ENCODE data around the gene RAPGEF5.

Gene RAPGEF5

GRCh38 chr7:22393913-22394729, 37.2 kb upstream of the RAPGEF5 start:
- Histone ChIP-seq H3K4me3 (ENCODE audit: low read length) (no peak overlapping the region), H3K4me1 (ENCODE audit: insufficient read depth, low read length) (no peaks in the 10 kb centered on the region), H3K36me3 (ENCODE audit: insufficient read depth, low read length) (no peaks in the 10 kb centered on the region), H3K27me3 (ENCODE audit: insufficient read depth, low read length) (no peaks in the 10 kb centered on the region), H2AFZ (ENCODE audit: low read depth, low read length) (no peak overlapping the region), H3K9me3 (ENCODE audit: low read length) (no peaks in the 10 kb centered on the region)

- Histone ChIP-seq H2AFZ (ENCODE audit: low read depth, low read length) (no peak overlapping the region), H3K9me3 (ENCODE audit: low read length) (no peaks in the 10 kb centered on the region), H3K4me3 (ENCODE audit: low read length) (no peak overlapping the region), H3K27me3 (ENCODE audit: insufficient read depth, low read length) (no peaks in the 10 kb centered on the region), H3K36me3 (ENCODE audit: insufficient read depth, low read length) (no peaks in the 10 kb centered on the region), H3K4me1 (ENCODE audit: insufficient read depth, low read length) (no peaks in the 10 kb centered on the region)
Measured at GRCh38 chr7:22390516-22390915, 33.6 kb upstream of the RAPGEF5 start.

GRCh38 chr7:22389892-22390291, 32.9 kb upstream of the RAPGEF5 start:
- Histone ChIP-seq H3K4me3 (ENCODE audit: low read length) (no peak overlapping the region), H3K4me1 (ENCODE audit: insufficient read depth, low read length) (no peaks in the 10 kb centered on the region), H3K27me3 (ENCODE audit: insufficient read depth, low read length) (no peaks in the 10 kb centered on the region), H3K36me3 (ENCODE audit: insufficient read depth, low read length) (no peaks in the 10 kb centered on the region), H2AFZ (ENCODE audit: low read depth, low read length) (no peak overlapping the region), H3K9me3 (ENCODE audit: low read length) (no peaks in the 10 kb centered on the region)

GRCh38 chr7:22387583-22387982, 30.6 kb upstream of the RAPGEF5 start:
- Histone ChIP-seq H3K27me3 (ENCODE audit: insufficient read depth, low read length) (no peaks in the 10 kb centered on the region), H3K9me3 (ENCODE audit: low read length) (no peaks in the 10 kb centered on the region), H3K4me3 (ENCODE audit: low read length) (no peak overlapping the region), H3K4me1 (ENCODE audit: insufficient read depth, low read length) (no peaks in the 10 kb centered on the region), H2AFZ (ENCODE audit: low read depth, low read length) (no peak overlapping the region), H3K36me3 (ENCODE audit: insufficient read depth, low read length) (no peaks in the 10 kb centered on the region)

- Histone ChIP-seq H3K27me3 (ENCODE audit: insufficient read depth, low read length) (no peaks in the 10 kb centered on the region), H2AFZ (ENCODE audit: low read depth, low read length) (no peak overlapping the region), H3K36me3 (ENCODE audit: insufficient read depth, low read length) (no peaks in the 10 kb centered on the region), H3K4me3 (ENCODE audit: low read length) (no peak overlapping the region), H3K9me3 (ENCODE audit: low read length) (no peaks in the 10 kb centered on the region), H3K4me1 (ENCODE audit: insufficient read depth, low read length) (no peaks in the 10 kb centered on the region)
Measured at GRCh38 chr7:22386865-22387264, 29.9 kb upstream of the RAPGEF5 start.

- no peaks in the 10 kb centered on the region for H3K27me3 ChIP-seq (ENCODE audit: insufficient read depth, low read length)
- no peaks in the 10 kb centered on the region for H3K36me3 ChIP-seq (ENCODE audit: insufficient read depth, low read length)
- no peak overlapping the region for H3K4me3 ChIP-seq (ENCODE audit: low read length)
- no peak overlapping the region for H2AFZ ChIP-seq (ENCODE audit: low read depth, low read length)
- no peaks in the 10 kb centered on the region for H3K9me3 ChIP-seq (ENCODE audit: low read length)
- H3K4me1 ChIP-seq (ENCODE audit: insufficient read depth, low read length): no peaks in the 10 kb centered on the region
Measured at GRCh38 chr7:22386206-22386858, 29.4 kb upstream of the RAPGEF5 start.

- no peak overlapping the region for H3K4me3 ChIP-seq (ENCODE audit: low read length)
- no peaks in the 10 kb centered on the region for H3K36me3 ChIP-seq (ENCODE audit: insufficient read depth, low read length)
- H3K9me3 ChIP-seq (ENCODE audit: low read length): no peaks in the 10 kb centered on the region
- H3K4me1 ChIP-seq (ENCODE audit: insufficient read depth, low read length): no peaks in the 10 kb centered on the region
- no peak overlapping the region for H2AFZ ChIP-seq (ENCODE audit: low read depth, low read length)
- no peaks in the 10 kb centered on the region for H3K27me3 ChIP-seq (ENCODE audit: insufficient read depth, low read length)
Measured at GRCh38 chr7:22385326-22385725, 28.4 kb upstream of the RAPGEF5 start.

GRCh38 chr7:22380333-22380732, 23.4 kb upstream of the RAPGEF5 start:
- H3K4me3 ChIP-seq (ENCODE audit: low read length): no peak overlapping the region
- H3K27me3 ChIP-seq (ENCODE audit: insufficient read depth, low read length): no peaks in the 10 kb centered on the region

GRCh38 chr7:22378199-22378980, 21.4 kb upstream of the RAPGEF5 start:
- H2AFZ ChIP-seq (ENCODE audit: low read depth, low read length): no peak overlapping the region
- H3K36me3 ChIP-seq (ENCODE audit: insufficient read depth, low read length): no peaks in the 10 kb centered on the region
- no peak overlapping the region for H3K4me3 ChIP-seq (ENCODE audit: low read length)
- no peaks in the 10 kb centered on the region for H3K4me1 ChIP-seq (ENCODE audit: insufficient read depth, low read length)
- no peaks in the 10 kb centered on the region for H3K27me3 ChIP-seq (ENCODE audit: insufficient read depth, low read length)
- H3K9me3 ChIP-seq (ENCODE audit: low read length): no peaks in the 10 kb centered on the region

More at GRCh38 chr7:22380333-22380732, 23.4 kb upstream of the RAPGEF5 start:
- H3K36me3 ChIP-seq (ENCODE audit: insufficient read depth, low read length): no peaks in the 10 kb centered on the region
- H3K4me1 ChIP-seq (ENCODE audit: insufficient read depth, low read length): no peaks in the 10 kb centered on the region
- H3K9me3 ChIP-seq (ENCODE audit: low read length): no peaks in the 10 kb centered on the region
- no peak overlapping the region for H2AFZ ChIP-seq (ENCODE audit: low read depth, low read length)

- Histone ChIP-seq H3K9me3 (ENCODE audit: low read length) (no peaks in the 10 kb centered on the region), H3K27me3 (ENCODE audit: insufficient read depth, low read length) (no peaks in the 10 kb centered on the region), H2AFZ (ENCODE audit: low read depth, low read length) (no peak overlapping the region), H3K4me1 (ENCODE audit: insufficient read depth, low read length) (no peaks in the 10 kb centered on the region), H3K36me3 (ENCODE audit: insufficient read depth, low read length) (no peaks in the 10 kb centered on the region), H3K4me3 (ENCODE audit: low read length) (no peak overlapping the region)
Measured at GRCh38 chr7:22377703-22378102, 20.7 kb upstream of the RAPGEF5 start.

- Histone ChIP-seq H3K4me3 (ENCODE audit: low read length) (no peak overlapping the region), H3K9me3 (ENCODE audit: low read length) (no peaks in the 10 kb centered on the region), H3K4me1 (ENCODE audit: insufficient read depth, low read length) (no peaks in the 10 kb centered on the region), H3K27me3 (ENCODE audit: insufficient read depth, low read length) (no peaks in the 10 kb centered on the region), H2AFZ (ENCODE audit: low read depth, low read length) (no peak overlapping the region), H3K36me3 (ENCODE audit: insufficient read depth, low read length) (no peaks in the 10 kb centered on the region)
Measured at GRCh38 chr7:22375359-22376048, 18.6 kb upstream of the RAPGEF5 start.

GRCh38 chr7:22373911-22374310, 17.0 kb upstream of the RAPGEF5 start:
- no peak overlapping the region for H2AFZ ChIP-seq (ENCODE audit: low read depth, low read length)
- no peaks in the 10 kb centered on the region for H3K36me3 ChIP-seq (ENCODE audit: insufficient read depth, low read length)
- H3K27me3 ChIP-seq (ENCODE audit: insufficient read depth, low read length): no peaks in the 10 kb centered on the region
- no peaks in the 10 kb centered on the region for H3K4me1 ChIP-seq (ENCODE audit: insufficient read depth, low read length)
- no peak overlapping the region for H3K4me3 ChIP-seq (ENCODE audit: low read length)
- no peaks in the 10 kb centered on the region for H3K9me3 ChIP-seq (ENCODE audit: low read length)

- Histone ChIP-seq H3K4me1 (ENCODE audit: insufficient read depth, low read length) (no peaks in the 10 kb centered on the region), H3K9me3 (ENCODE audit: low read length) (no peaks in the 10 kb centered on the region), H3K27me3 (ENCODE audit: insufficient read depth, low read length) (no peaks in the 10 kb centered on the region)
Measured at GRCh38 chr7:22373388-22373787, 16.4 kb upstream of the RAPGEF5 start.

More at GRCh38 chr7:22373388-22373787, 16.4 kb upstream of the RAPGEF5 start:
- Histone ChIP-seq H2AFZ (ENCODE audit: low read depth, low read length) (no peak overlapping the region), H3K4me3 (ENCODE audit: low read length) (no peak overlapping the region), H3K36me3 (ENCODE audit: insufficient read depth, low read length) (no peaks in the 10 kb centered on the region)
